HL-60 (cell line): ENCODE data around the gene NR5A2.

Experiments
- DNase-seq, 2 experiments: peaks; one replicate each; pipeline ENCODE4 v3.0.0-alpha.2; 2010 to 2020; ENCODE audit warnings: low read depth in 1 of 2, low spot score in 1 of 2
- H3K27ac ChIP-seq: fragments of 250-450 bp; sonication (Bioruptor Pico); replicated peaks from 2 replicates; pipeline ENCODE4 v1.5.1; 2020; ENCODE audit warnings: mild to moderate bottlenecking, moderate library complexity
- H3K27me3 ChIP-seq: fragments of 250-450 bp; sonication (Bioruptor Pico); 2 replicates; pipeline ENCODE4 v1.5.1; 2021; ENCODE audit warnings: mild to moderate bottlenecking, moderate library complexity; ENCODE audit not compliant: insufficient read depth, poor library complexity, severe bottlenecking
- H3K4me3 ChIP-seq: replicated peaks from 2 replicates; pipeline ENCODE4 v1.5.1; 2011; ENCODE audit warnings: mild to moderate bottlenecking, control low read depth, low read length; ENCODE audit not compliant: insufficient read depth
- CTCF ChIP-seq: IDR thresholded peaks from one replicate; pipeline ENCODE4 v1.5.1; 2011; ENCODE audit warnings: low read length, control low read depth, inconsistent platforms; ENCODE audit not compliant: insufficient read depth
- GABPA ChIP-seq: IDR thresholded peaks from 2 replicates; pipeline ENCODE4 v1.6.1; 2012; ENCODE audit warnings: low read depth
- POLR2AphosphoS5 ChIP-seq: IDR thresholded peaks from 2 replicates; pipeline ENCODE4 v1.6.1; 2012; ENCODE audit warnings: low read depth
- REST ChIP-seq: IDR thresholded peaks from 2 replicates; pipeline ENCODE4 v1.6.1; 2012; ENCODE audit warnings: low read depth; ENCODE audit not compliant: insufficient replicate concordance
- SPI1 ChIP-seq: IDR thresholded peaks from 2 replicates; pipeline ENCODE4 v1.6.1; 2012; ENCODE audit warnings: low read depth, mild to moderate bottlenecking, borderline replicate concordance

NR5A2 gene

GRCh38 chr1:200162877-200163276, 135.4 kb downstream of the NR5A2 start:
- no peak overlapping the region for H3K4me3 ChIP-seq
- TF ChIP-seq SPI1 (no peak), GABPA (no peak), CTCF (no peak), POLR2AphosphoS5 (no peak), REST (no peak)
- H3K27ac ChIP-seq: no peak overlapping the region
- DNase-seq: no peak
- no peaks in the 10 kb centered on the region for H3K27me3 ChIP-seq

GRCh38 chr1:200163911-200164310, 136.4 kb downstream of the NR5A2 start:
- no peaks in the 10 kb centered on the region for H3K27me3 ChIP-seq
- no peak for DNase-seq
- no peak for TF ChIP-seq CTCF
- no peak for TF ChIP-seq REST
- TF ChIP-seq POLR2AphosphoS5: no peak
- TF ChIP-seq SPI1: no peak
- no peak for TF ChIP-seq GABPA
- H3K4me3 ChIP-seq: no peak overlapping the region
- no peak overlapping the region for H3K27ac ChIP-seq

GRCh38 chr1:200165493-200166220, 138.1 kb downstream of the NR5A2 start:
- DNase-seq: no peak
- TF ChIP-seq POLR2AphosphoS5 (no peak), GABPA (no peak), REST (no peak), SPI1 (no peak), CTCF (no peak)
- H3K27me3 ChIP-seq: no peaks in the 10 kb centered on the region

More at GRCh38 chr1:200165493-200166220, 138.1 kb downstream of the NR5A2 start:
- Histone ChIP-seq H3K27ac (no peak overlapping the region), H3K4me3 (no peak overlapping the region)
